Neural crest cell (in vitro differentiated cells): ENCODE data around the gene ZDHHC22. TPM values are rescaled to one million over a fixed set of nuclear protein-coding genes. Genes with fewer than 3 reads are reported as not detected.

Source experiments
- DNase-seq: peaks from one replicate; pipeline ENCODE4 v3.0.0; 2021; ENCODE audit warnings: low read depth, mixed read lengths, low spot score
- H3K27ac Mint-ChIP-seq: one replicate; pipeline ENCODE4 v1.8.0; 2021; ENCODE audit warnings: mild to moderate bottlenecking, mixed read lengths; ENCODE audit not compliant: unreplicated experiment
- H3K27me3 Mint-ChIP-seq: 2 replicates; pipeline ENCODE4 v1.8.0; 2021; ENCODE audit warnings: low read depth, mild to moderate bottlenecking, mixed read lengths
- H3K36me3 Mint-ChIP-seq: 2 replicates; pipeline ENCODE4 v1.8.0; 2021; ENCODE audit warnings: low read depth, mild to moderate bottlenecking, mixed read lengths
- H3K4me1 Mint-ChIP-seq: 2 replicates; pipeline ENCODE4 v1.8.0; 2021; ENCODE audit warnings: mixed read lengths
- H3K4me3 Mint-ChIP-seq: one replicate; pipeline ENCODE4 v1.8.0; 2021; ENCODE audit warnings: mild to moderate bottlenecking, mixed read lengths
- H3K9me3 Mint-ChIP-seq: 2 replicates; pipeline ENCODE4 v1.8.0; 2021; ENCODE audit warnings: mixed read lengths
- CTCF ChIP-seq: fragments of 200-600 bp; sonication (generic); conservative IDR thresholded peaks from 2 replicates; pipeline ENCODE4 v1.5.0; 2021; ENCODE audit warnings: antibody characterized with exemption, mild to moderate bottlenecking
- total RNA-seq: library from RNA; stranded (reverse); gene quantifications from 2 replicates; pipeline ENCODE4 v1.2.1, GENCODE V29; 2021

Gene ZDHHC22
- total RNA-seq, 1 donor from 2014 or later = 5.6 TPM

- Mint-ChIP-seq H3K27ac (no peak overlapping the region), H3K27me3 (peaks cover 12% of the 10 kb centered on the region), H3K4me1 (peaks cover 26% of the 10 kb centered on the region)
Measured at GRCh38 chr14:77154421-77154820, 12.8 kb upstream of the ZDHHC22 start.

GRCh38 chr14:77153802-77154201 is 12.2 kb upstream of the ZDHHC22 start:
- H3K4me1 Mint-ChIP-seq = peaks cover 21% of the 10 kb centered on the region
- no peaks in the 10 kb centered on the region for H3K9me3 Mint-ChIP-seq
- TF ChIP-seq CTCF = no peak
- no peak for DNase-seq
- H3K27ac Mint-ChIP-seq = no peak overlapping the region
- no peak overlapping the region for H3K4me3 Mint-ChIP-seq
- no peaks in the 10 kb centered on the region for H3K36me3 Mint-ChIP-seq
- H3K27me3 Mint-ChIP-seq = peaks cover 16% of the 10 kb centered on the region

More at GRCh38 chr14:77154421-77154820, 12.8 kb upstream of the ZDHHC22 start:
- no peak for DNase-seq
- no peak for TF ChIP-seq CTCF
- Mint-ChIP-seq H3K36me3 (no peaks in the 10 kb centered on the region), H3K4me3 (no peak overlapping the region), H3K9me3 (no peaks in the 10 kb centered on the region)

GRCh38 chr14:77151918-77152588 is 10.5 kb upstream of the ZDHHC22 start:
- Mint-ChIP-seq H3K27me3 (peaks cover 23% of the 10 kb centered on the region), H3K27ac (no peak overlapping the region), H3K4me1 (peaks cover 9% of the 10 kb centered on the region), H3K9me3 (no peaks in the 10 kb centered on the region), H3K36me3 (no peaks in the 10 kb centered on the region), H3K4me3 (no peak overlapping the region)
- TF ChIP-seq CTCF = no peak
- DNase-seq = no peak

- DNase-seq = peak; percentile 59
- Mint-ChIP-seq H3K27ac (no peak overlapping the region), H3K4me1 (peaks cover 9% of the 10 kb centered on the region), H3K4me3 (no peak overlapping the region), H3K36me3 (no peaks in the 10 kb centered on the region), H3K9me3 (no peaks in the 10 kb centered on the region), H3K27me3 (peaks cover 31% of the 10 kb centered on the region)
- peak; percentile 69 for TF ChIP-seq CTCF
Measured at GRCh38 chr14:77151245-77151644, 9.7 kb upstream of the ZDHHC22 start.

GRCh38 chr14:77148510-77149231 is 7.1 kb upstream of the ZDHHC22 start:
- DNase-seq = no peak
- TF ChIP-seq CTCF = no peak
- H3K36me3 Mint-ChIP-seq = no peaks in the 10 kb centered on the region
- H3K4me3 Mint-ChIP-seq = no peak overlapping the region
- no peak overlapping the region for H3K27ac Mint-ChIP-seq
- peaks cover 45% of the 10 kb centered on the region for H3K27me3 Mint-ChIP-seq
- no peaks in the 10 kb centered on the region for H3K4me1 Mint-ChIP-seq
- no peaks in the 10 kb centered on the region for H3K9me3 Mint-ChIP-seq
